Natural killer cell (primary cell): Measurements from ENCODE around the gene GMPR2. TPM values are rescaled to one million over a fixed set of nuclear protein-coding genes. Genes with fewer than 3 reads are reported as not detected.
A peak's percentile ranks its signal among the peaks of the same experiment; 100 is the strongest.

ENCODE experiments used
- ATAC-seq, 3 donors: fragments of 150-1000 bp in 2 of 3; fragments of 200-7000 bp in 1 of 3; cut with Tn5 transposase; 1 replicate in 1 of 3; 2 replicates in 2 of 3; pipeline ENCODE4 v1.10.0; 2021; ENCODE audit warnings: mild to moderate bottlenecking in 2 of 3, moderate library complexity in 2 of 3
- DNase-seq, 2 donors: peaks; one replicate each; pipeline versions ENCODE4 v3.0.0 to v3.0.0-alpha.2; 2013 to 2021; ENCODE audit warnings: mixed read lengths in 1 of 2
- H3K27ac ChIP-seq: one replicate; pipeline ENCODE4 v1.5.1; 2013; ENCODE audit warnings: mild to moderate bottlenecking, low read length
- H3K27me3 ChIP-seq: one replicate; pipeline ENCODE4 v1.6.1; 2013; ENCODE audit warnings: low read length; ENCODE audit not compliant: control insufficient read depth, insufficient read depth
- H3K36me3 ChIP-seq: one replicate; pipeline ENCODE4 v1.6.1; 2013; ENCODE audit warnings: low read length; ENCODE audit not compliant: control insufficient read depth, insufficient read depth
- H3K4me1 ChIP-seq: one replicate; pipeline ENCODE4 v1.6.1; 2013; ENCODE audit warnings: low read length; ENCODE audit not compliant: control insufficient read depth, insufficient read depth
- H3K4me3 ChIP-seq: one replicate; pipeline ENCODE4 v1.5.1; 2013; ENCODE audit warnings: low read length
- H3K9me3 ChIP-seq: one replicate; pipeline ENCODE4 v1.6.1; 2013; ENCODE audit warnings: low read length; ENCODE audit not compliant: control insufficient read depth, insufficient read depth
- H3K27ac Mint-ChIP-seq, 2 donors: one replicate each; pipeline ENCODE4 v1.8.0; 2022; ENCODE audit warnings: mild to moderate bottlenecking in 2 of 2, mixed read lengths in 2 of 2, moderate library complexity in 1 of 2
- H3K27me3 Mint-ChIP-seq, 2 donors: one replicate each; pipeline ENCODE4 v1.8.0; 2022; ENCODE audit warnings: low read depth in 2 of 2, mixed read lengths in 2 of 2
- H3K36me3 Mint-ChIP-seq: one replicate; pipeline ENCODE4 v1.8.0; 2022; ENCODE audit warnings: mixed read lengths
- H3K4me1 Mint-ChIP-seq, 2 donors: one replicate each; pipeline ENCODE4 v1.8.0; 2022; ENCODE audit warnings: mixed read lengths in 2 of 2
- H3K4me3 Mint-ChIP-seq: one replicate; pipeline ENCODE4 v1.8.0; 2022; ENCODE audit warnings: mild to moderate bottlenecking, moderate library complexity, mixed read lengths
- H3K9me3 Mint-ChIP-seq, 2 donors: one replicate each; pipeline ENCODE4 v1.8.0; 2022; ENCODE audit warnings: mixed read lengths in 2 of 2
- CTCF ChIP-seq: fragments of 200-600 bp; IDR thresholded peaks from one replicate; pipeline ENCODE4 v1.8.0; 2022; ENCODE audit warnings: antibody characterized with exemption
- WGBS: methylation state at CpG from one replicate; pipeline ENCODE4 v1.1.7; 2013; ENCODE audit warnings: missing lambda C conversion rate; ENCODE audit not compliant: insufficient coverage; 5-methylcytosine and 5-hydroxymethylcytosine counted together
- intact Hi-C: fragments of 100-400 bp; cut with micrococcal nuclease; formaldehyde crosslinking; loops from one replicate; pipeline ENCODE4 v1.14.2; 2022
- total RNA-seq, 4 donors: library from RNA; stranded (reverse); fragments of 120-200 nt in 1 of 4; gene quantifications; one replicate each; pipeline versions ENCODE4 v1.2.3 to v1.2.4, GENCODE V29; 2013 to 2022

The GMPR2 gene
- total RNA-seq, 3 donors from 2014 or later (not counting 1 experiment from before 2014, with no cell fraction given): 46.5 to 63.3 (median 53.3) TPM

GRCh38 chr14:24206260-24207103 lies 26.2 kb upstream of the GMPR2 start:
- H3K36me3 Mint-ChIP-seq: peaks cover 18% of the 10 kb centered on the region
- Histone ChIP-seq H3K27ac (peak overlapping the region; percentile 32), H3K9me3 (no peaks in the 10 kb centered on the region), H3K4me1 (peaks cover 13% of the 10 kb centered on the region), H3K27me3 (no peaks in the 10 kb centered on the region), H3K4me3 (no peak overlapping the region), H3K36me3 (peaks cover 57% of the 10 kb centered on the region)
- H3K4me1 Mint-ChIP-seq: peaks cover 31 to 33% of the 10 kb centered on the region in 2 donors
- H3K9me3 Mint-ChIP-seq: no peaks in the 10 kb centered on the region
- intact Hi-C loops: no loop called here
- no peak for TF ChIP-seq CTCF
- no peak overlapping the region for H3K4me3 Mint-ChIP-seq
- DNase-seq: no peak
- no peaks in the 10 kb centered on the region for H3K27me3 Mint-ChIP-seq
- H3K27ac Mint-ChIP-seq: peak overlapping the region; percentile 86 to 87
- ATAC-seq: no peak
- 99% methylated on average over 11 of the region's 11 CpGs for WGBS

GRCh38 chr14:24207104-24207551 lies 25.6 kb upstream of the GMPR2 start:
- Mint-ChIP-seq H3K9me3 (no peaks in the 10 kb centered on the region), H3K27me3 (no peaks in the 10 kb centered on the region), H3K4me1 (peaks cover 35 to 40% of the 10 kb centered on the region in 2 donors), H3K27ac (peak overlapping the region; percentile 86 to 87), H3K36me3 (peaks cover 22% of the 10 kb centered on the region), H3K4me3 (peak overlapping the region; percentile 14)
- TF ChIP-seq CTCF: no peak
- Histone ChIP-seq H3K36me3 (peaks cover 54% of the 10 kb centered on the region), H3K27ac (peak overlapping the region; percentile 32), H3K27me3 (no peaks in the 10 kb centered on the region), H3K4me1 (peaks cover 15% of the 10 kb centered on the region), H3K4me3 (no peak overlapping the region), H3K9me3 (no peaks in the 10 kb centered on the region)
- peak; percentile 79 to 83 (median 83) for ATAC-seq
- intact Hi-C loops: no loop called here
- DNase-seq: peak in 1 of 2 donors; percentile 50
- 36% methylated on average over 5 of the region's 5 CpGs for WGBS

GRCh38 chr14:24207625-24208024 lies 25.1 kb upstream of the GMPR2 start:
- Histone ChIP-seq H3K9me3 (no peaks in the 10 kb centered on the region), H3K27ac (peak overlapping the region; percentile 9), H3K4me1 (peaks cover 19% of the 10 kb centered on the region), H3K36me3 (peaks cover 54% of the 10 kb centered on the region), H3K4me3 (no peak overlapping the region), H3K27me3 (no peaks in the 10 kb centered on the region)
- no peak for TF ChIP-seq CTCF
- 95% methylated on average over 2 of the region's 2 CpGs for WGBS
- H3K4me3 Mint-ChIP-seq: no peak overlapping the region
- H3K36me3 Mint-ChIP-seq: peaks cover 21% of the 10 kb centered on the region
- no peaks in the 10 kb centered on the region for H3K27me3 Mint-ChIP-seq
- peak overlapping the region; percentile 86 to 87 for H3K27ac Mint-ChIP-seq
- H3K4me1 Mint-ChIP-seq: peaks cover 35 to 41% of the 10 kb centered on the region in 2 donors
- H3K9me3 Mint-ChIP-seq: no peaks in the 10 kb centered on the region
- intact Hi-C loops: no loop called here
- no peak for DNase-seq
- no peak for ATAC-seq
